GM12872 (cell line): Measurements from ENCODE around the gene ATP6V0C.

Experiments used
- CTCF ChIP-seq: IDR thresholded peaks from 3 replicates; pipeline ENCODE4 v1.5.1; 2011; ENCODE audit warnings: low read depth, mild to moderate bottlenecking, low read length, moderate library complexity; ENCODE audit not compliant: insufficient read depth

ATP6V0C gene

GRCh38 chr16:2476345-2476720 lies 37.4 kb upstream of the ATP6V0C start:
- no peak for TF ChIP-seq CTCF

- TF ChIP-seq CTCF: no peak
These were observed 37.0 kb upstream of the ATP6V0C start for GRCh38 chr16:2476741-2477140.

- TF ChIP-seq CTCF: no peak
These were observed 36.4 kb upstream of the ATP6V0C start for GRCh38 chr16:2477327-2477726.

- TF ChIP-seq CTCF: no peak
These were observed 35.5 kb upstream of the ATP6V0C start for GRCh38 chr16:2478279-2478678.

- no peak for TF ChIP-seq CTCF
These were observed 32.8 kb upstream of the ATP6V0C start for GRCh38 chr16:2480948-2481347.

GRCh38 chr16:2481676-2482075 lies 32.1 kb upstream of the ATP6V0C start:
- no peak for TF ChIP-seq CTCF

- TF ChIP-seq CTCF: no peak
These were observed 31.5 kb upstream of the ATP6V0C start for GRCh38 chr16:2482249-2482648.

- TF ChIP-seq CTCF: no peak
These were observed 30.8 kb upstream of the ATP6V0C start for GRCh38 chr16:2482708-2483534.
